HepG2 (cell line): ENCODE results near the gene SLC25A46. TPM values are rescaled to one million over a fixed set of nuclear protein-coding genes. Genes with fewer than 3 reads are reported as not detected.

Experiments used
- ARNTL ChIP-seq: sonication (generic); formaldehyde crosslinking; IDR thresholded peaks from 2 replicates; pipeline ENCODE4 v1.4.0; 2020; ENCODE audit warnings: mild to moderate bottlenecking, missing genetic modification reagents
- ASH2L ChIP-seq: fragments of 300-600, 200-600 bp; sonication (generic); IDR thresholded peaks from 2 replicates; pipeline ENCODE4 v1.7.0; 2017; ENCODE audit warnings: low read depth, mild to moderate bottlenecking, moderate library complexity, mixed read lengths, low read length; ENCODE audit not compliant: insufficient read length
- CCAR2 ChIP-seq: fragments of 200-400 bp; formaldehyde crosslinking; optimal IDR thresholded peaks from 2 replicates; pipeline ENCODE3; 2018; ENCODE audit warnings: low read depth, mild to moderate bottlenecking, low read length, moderate library complexity
- EEA1 ChIP-seq: sonication (generic); formaldehyde crosslinking; IDR thresholded peaks from 2 replicates; pipeline ENCODE4 v1.5.1; 2020; ENCODE audit warnings: mild to moderate bottlenecking, missing genetic modification reagents, borderline replicate concordance
- EZH2 ChIP-seq: conservative IDR thresholded peaks from 2 replicates; pipeline ENCODE4 v1.6.1; 2012; ENCODE audit warnings: mild to moderate bottlenecking, low read depth, low read length, moderate library complexity
- HIVEP1 ChIP-seq: sonication (generic); formaldehyde crosslinking; IDR thresholded peaks from 2 replicates; pipeline ENCODE4 v1.4.0; 2020; ENCODE audit warnings: mild to moderate bottlenecking, missing genetic modification reagents
- JARID2 ChIP-seq: sonication (generic); formaldehyde crosslinking; IDR thresholded peaks from 2 replicates; pipeline ENCODE4 v1.8.1; 2023; ENCODE audit warnings: missing genetic modification reagents, inconsistent platforms; ENCODE audit not compliant: insufficient replicate concordance
- KDM5B ChIP-seq: sonication (generic); formaldehyde crosslinking; IDR thresholded peaks from 2 replicates; pipeline ENCODE4 v1.4.0; 2020; ENCODE audit warnings: missing genetic modification reagents, mild to moderate bottlenecking, borderline replicate concordance
- KLF9 ChIP-seq: IDR thresholded peaks from 2 replicates; pipeline ENCODE4 v1.6.1; 2016; ENCODE audit warnings: low read depth
- NAIF1 ChIP-seq: sonication (generic); formaldehyde crosslinking; IDR thresholded peaks from 2 replicates; pipeline ENCODE4 v1.5.0; 2020; ENCODE audit warnings: mild to moderate bottlenecking, missing genetic modification reagents, borderline replicate concordance
- NFKBIZ ChIP-seq: IDR thresholded peaks from 2 replicates; pipeline ENCODE4 v1.6.1; 2018; ENCODE audit warnings: missing genetic modification reagents, missing compliant biosample characterization
- RAD21 ChIP-seq: fragments of 450-650 bp; formaldehyde crosslinking; IDR thresholded peaks from 2 replicates; pipeline ENCODE4 v1.5.0; 2020; ENCODE audit warnings: mild to moderate bottlenecking
- RBM39 ChIP-seq: fragments of 200-400 bp; formaldehyde crosslinking; IDR thresholded peaks from one replicate; pipeline ENCODE4 v1.6.1; 2018; ENCODE audit warnings: antibody characterized with exemption, mild to moderate bottlenecking, low read depth, low read length; ENCODE audit not compliant: poor library complexity, severe bottlenecking
- STAT6 ChIP-seq: sonication (generic); formaldehyde crosslinking; IDR thresholded peaks from 2 replicates; pipeline ENCODE4 v1.4.0; 2020; ENCODE audit warnings: missing genetic modification reagents, mild to moderate bottlenecking, borderline replicate concordance
- TCF12 ChIP-seq, 2 experiments: fragments of 450-650 bp in 1 of 2; sonication (generic) in 1 of 2; formaldehyde crosslinking in 1 of 2; IDR thresholded peaks; 2 replicates each; pipeline versions ENCODE4 v1.6.1 to v1.8.0; 2017 to 2022; ENCODE audit warnings: antibody characterized with exemption in 1 of 2, mild to moderate bottlenecking in 1 of 2, missing genetic modification reagents in 1 of 2, moderate library complexity in 1 of 2
- ZFP36L1 ChIP-seq: sonication (generic); formaldehyde crosslinking; IDR thresholded peaks from 2 replicates; pipeline ENCODE4 v1.8.0; 2022; ENCODE audit warnings: mild to moderate bottlenecking, missing genetic modification reagents, moderate library complexity
- ZNF121 ChIP-seq: sonication (generic); formaldehyde crosslinking; IDR thresholded peaks from 2 replicates; pipeline ENCODE4 v1.5.0; 2020; ENCODE audit warnings: mild to moderate bottlenecking, missing genetic modification reagents
- ZNF205 ChIP-seq: IDR thresholded peaks from 2 replicates; pipeline ENCODE4 v1.6.1; 2018; ENCODE audit warnings: missing biosample characterization, missing genetic modification reagents
- ZNF24 ChIP-seq: fragments of 450-650 bp; IDR thresholded peaks from 2 replicates; pipeline ENCODE4 v1.6.1; 2017; ENCODE audit warnings: antibody characterized with exemption, mild to moderate bottlenecking
- ZNF510 ChIP-seq: sonication (generic); formaldehyde crosslinking; IDR thresholded peaks from 2 replicates; pipeline ENCODE4 v1.4.0; 2020; ENCODE audit warnings: low read depth, mild to moderate bottlenecking, missing genetic modification reagents
- ZNF619 ChIP-seq: sonication (generic); formaldehyde crosslinking; IDR thresholded peaks from 2 replicates; pipeline ENCODE4 v1.4.0; 2020; ENCODE audit warnings: mild to moderate bottlenecking, missing genetic modification reagents
- polyA plus RNA-seq, 8 experiments: library from polyadenylated mRNA; depleted of rRNA in 3 of 8; stranded (reverse) in 7 of 8; unstranded in 1 of 8; fragments of >200 nt; fragmentation: Illumina TruSeq in 4 of 8; extraction: Trizol in 4 of 8; gene quantifications; 2 replicates each; pipeline versions ENCODE4 v1.2.1 to v1.2.3, GENCODE V29; 2011 to 2016; ENCODE audit warnings: low read depth in 4 of 8, missing spikeins in 1 of 8, mixed read lengths in 1 of 8; ENCODE audit not compliant: insufficient read depth in 1 of 8
- total RNA-seq, 5 experiments: library from RNA; depleted of rRNA; stranded (reverse); fragments of >200 nt; fragmentation: Illumina TruSeq; extraction: Trizol; gene quantifications; 2 replicates each; pipeline ENCODE4 v1.2.3, GENCODE V29; 2016; ENCODE audit warnings: low read depth in 1 of 5
- TF ChIP-seq, protein P1 (sequence below): sonication (generic); formaldehyde crosslinking; IDR thresholded peaks from 2 replicates; pipeline ENCODE4 v1.4.0; 2020; ENCODE audit warnings: mild to moderate bottlenecking, missing genetic modification reagents
- TF ChIP-seq, protein P2 (sequence below): sonication (generic); formaldehyde crosslinking; IDR thresholded peaks from 2 replicates; pipeline ENCODE4 v1.4.0; 2020; ENCODE audit warnings: mild to moderate bottlenecking, missing genetic modification reagents

The SLC25A46 gene
- total and polyA plus RNA-seq, 2 of the 13 experiments (the other 11 are each of a cell fraction or from before 2014, with no cell fraction given): 14.2 to 34.6 TPM

DNA sequence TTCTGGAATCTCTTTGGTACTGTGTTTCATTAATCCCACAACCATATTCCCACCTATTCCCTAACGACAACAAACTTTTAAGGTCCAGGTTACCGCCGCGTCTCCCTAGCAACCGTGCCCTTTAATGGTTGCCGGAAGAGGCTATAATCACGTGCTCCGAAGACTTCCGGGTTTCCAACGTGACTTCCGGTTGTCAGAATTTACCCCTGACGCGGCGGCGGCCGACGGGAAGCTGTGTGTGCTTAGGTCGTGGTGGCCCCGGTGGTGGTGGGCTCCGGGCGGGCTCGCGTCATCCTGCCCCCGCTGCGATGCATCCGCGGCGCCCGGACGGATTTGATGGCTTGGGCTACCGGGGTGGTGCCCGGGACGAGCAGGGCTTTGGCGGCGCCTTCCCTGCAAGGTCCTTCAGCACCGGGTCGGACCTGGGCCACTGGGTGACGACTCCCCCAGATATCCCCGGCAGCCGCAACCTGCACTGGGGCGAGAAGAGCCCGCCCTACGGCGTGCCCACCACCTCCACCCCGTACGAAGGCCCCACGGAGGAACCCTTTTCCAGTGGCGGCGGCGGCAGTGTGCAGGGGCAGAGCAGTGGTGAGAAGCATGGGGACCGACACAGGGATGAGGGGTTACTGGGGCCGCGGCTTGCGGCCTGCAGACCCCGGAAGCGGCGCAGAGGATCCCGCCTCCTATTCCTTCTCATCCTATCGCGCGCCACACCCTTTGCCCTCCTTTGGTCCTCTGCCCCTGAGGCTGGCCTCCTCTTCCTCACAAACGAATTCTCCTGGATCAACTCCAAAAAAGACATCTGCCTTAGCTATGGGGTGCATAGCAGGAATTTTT lies at the start of gene SLC25A46 (continued):
- 0 out of 2 replicates have a peak, but pooled peaks have one; percentile 46 for TF ChIP-seq EEA1
- TF ChIP-seq STAT6 (CRISPR knock-in tag): no peak
- no peak for TF ChIP-seq ZNF24
- peak; percentile 96 for TF ChIP-seq ASH2L
- TF ChIP-seq HIVEP1 (CRISPR knock-in tag): peak; percentile 54; the same call in 1 of the 2 replicates
- no peak for TF ChIP-seq JARID2
- TF ChIP-seq CCAR2: no peak
- TF ChIP-seq, protein P1, sequence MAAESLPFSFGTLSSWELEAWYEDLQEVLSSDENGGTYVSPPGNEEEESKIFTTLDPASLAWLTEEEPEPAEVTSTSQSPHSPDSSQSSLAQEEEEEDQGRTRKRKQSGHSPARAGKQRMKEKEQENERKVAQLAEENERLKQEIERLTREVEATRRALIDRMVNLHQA: no peak
- TF ChIP-seq, protein P2, sequence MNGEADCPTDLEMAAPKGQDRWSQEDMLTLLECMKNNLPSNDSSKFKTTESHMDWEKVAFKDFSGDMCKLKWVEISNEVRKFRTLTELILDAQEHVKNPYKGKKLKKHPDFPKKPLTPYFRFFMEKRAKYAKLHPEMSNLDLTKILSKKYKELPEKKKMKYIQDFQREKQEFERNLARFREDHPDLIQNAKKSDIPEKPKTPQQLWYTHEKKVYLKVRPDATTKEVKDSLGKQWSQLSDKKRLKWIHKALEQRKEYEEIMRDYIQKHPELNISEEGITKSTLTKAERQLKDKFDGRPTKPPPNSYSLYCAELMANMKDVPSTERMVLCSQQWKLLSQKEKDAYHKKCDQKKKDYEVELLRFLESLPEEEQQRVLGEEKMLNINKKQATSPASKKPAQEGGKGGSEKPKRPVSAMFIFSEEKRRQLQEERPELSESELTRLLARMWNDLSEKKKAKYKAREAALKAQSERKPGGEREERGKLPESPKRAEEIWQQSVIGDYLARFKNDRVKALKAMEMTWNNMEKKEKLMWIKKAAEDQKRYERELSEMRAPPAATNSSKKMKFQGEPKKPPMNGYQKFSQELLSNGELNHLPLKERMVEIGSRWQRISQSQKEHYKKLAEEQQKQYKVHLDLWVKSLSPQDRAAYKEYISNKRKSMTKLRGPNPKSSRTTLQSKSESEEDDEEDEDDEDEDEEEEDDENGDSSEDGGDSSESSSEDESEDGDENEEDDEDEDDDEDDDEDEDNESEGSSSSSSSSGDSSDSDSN (CRISPR knock-in tag): peak; percentile 79
- TF ChIP-seq ZNF205 (CRISPR knock-in tag): no peak
- peak; percentile 45; the same call in 1 of the 2 replicates for TF ChIP-seq NAIF1 (CRISPR knock-in tag)
- TF ChIP-seq ARNTL: 0 out of 2 replicates have a peak, but pooled peaks have one; percentile 41
- TF ChIP-seq TCF12 (IDR thresholded peaks at IDR 0.05): no peak
- 0 out of 2 replicates have a peak, but pooled peaks have one; percentile 21 for TF ChIP-seq TCF12 (CRISPR knock-in tag; IDR thresholded peaks at IDR 0.05)
- TF ChIP-seq NFKBIZ (CRISPR knock-in tag): 0 out of 2 replicates have a peak, but pooled peaks have one; percentile 32
- peak; percentile 51; the same call in 1 of the 2 replicates for TF ChIP-seq ZNF510 (CRISPR knock-in tag)
- TF ChIP-seq EZH2: no peak
- 0 out of 2 replicates have a peak, but pooled peaks have one; percentile 47 for TF ChIP-seq ZNF121 (CRISPR knock-in tag)
- no peak for TF ChIP-seq ZNF619 (CRISPR knock-in tag)
- peak; percentile 74; the same call in 1 of the 2 replicates for TF ChIP-seq KDM5B (CRISPR knock-in tag)
- peak; percentile 91 for TF ChIP-seq RBM39
- no peak for TF ChIP-seq ZFP36L1
- peak; percentile 21; the same call in 1 of the 2 replicates for TF ChIP-seq KLF9 (CRISPR knock-in tag)
- peak; percentile 10; the same call in 1 of the 2 replicates for TF ChIP-seq RAD21
